B cell (primary cell): ENCODE measurements around the gene MYBPC3. TPM values are rescaled to one million over a fixed set of nuclear protein-coding genes. Genes with fewer than 3 reads are reported as not detected.
A peak's percentile ranks its signal among the peaks of the same experiment; 100 is the strongest.

Source experiments
- ATAC-seq: fragments of 200-7000 bp; cut with Tn5 transposase; one replicate; pipeline ENCODE4 v1.10.0; 2021; ENCODE audit warnings: low read depth, mild to moderate bottlenecking, moderate number of reproducible peaks, moderate library complexity
- CTCF ChIA-PET: fragments of 350-600 bp; sonication (Branson Sonifier 250); formaldehyde crosslinking; loops from one replicate; lab custom pipeline; 2021; ENCODE audit warnings: antibody characterized with exemption, inconsistent platforms; lab: Charles Lee
- POLR2A ChIA-PET: fragments of 350-600 bp; sonication (Branson Sonifier 250); formaldehyde crosslinking; loops from one replicate; lab custom pipeline; 2021; ENCODE audit warnings: antibody characterized with exemption; lab: Charles Lee
- DNase-seq: peaks from one replicate; pipeline ENCODE4 v3.0.0; 2013
- H2AFZ ChIP-seq: 2 replicates; pipeline ENCODE4 v1.6.1; 2012; ENCODE audit warnings: mild to moderate bottlenecking, low read depth, low read length; ENCODE audit not compliant: insufficient read depth, poor library complexity, severe bottlenecking
- H3K27ac ChIP-seq, 2 donors: 1 replicate in 1 of 2; 2 replicates in 1 of 2; pipeline ENCODE4 v1.5.1; 2012 to 2013; ENCODE audit warnings: low read length in 2 of 2, mild to moderate bottlenecking in 2 of 2, moderate library complexity in 1 of 2
- H3K27me3 ChIP-seq, 4 experiments: fragments of 200-600 bp in 1 of 4; sonication (generic) in 1 of 4; replicated peaks in 1 of 4; 1 replicate in 2 of 4; 2 replicates in 2 of 4; pipeline versions ENCODE4 v1.6.1 to v1.7.0; 2013 to 2016; ENCODE audit warnings: low read length in 3 of 4, mild to moderate bottlenecking in 2 of 4, mixed read lengths in 1 of 4, moderate library complexity in 1 of 4; ENCODE audit not compliant: insufficient read depth in 4 of 4, control insufficient read depth in 3 of 4; ENCODE audit errors: control extremely low read depth in 1 of 4
- H3K36me3 ChIP-seq, 2 experiments: replicated peaks in 1 of 2; 1 replicate in 1 of 2; 2 replicates in 1 of 2; pipeline versions ENCODE4 v1.6.1 to v1.7.1; 2013; ENCODE audit warnings: low read length in 1 of 2; ENCODE audit not compliant: insufficient read depth in 2 of 2, control insufficient read depth in 1 of 2; ENCODE audit errors: control extremely low read depth in 1 of 2, extremely low read depth in 1 of 2
- H3K4me1 ChIP-seq, 2 donors: fragments of 200-600 bp in 1 of 2; sonication (generic) in 1 of 2; 1 replicate in 1 of 2; 2 replicates in 1 of 2; pipeline versions ENCODE4 v1.5.1 to v1.6.1; 2013 to 2017; ENCODE audit warnings: low read length in 2 of 2; ENCODE audit not compliant: control insufficient read depth in 2 of 2, insufficient read depth in 2 of 2
- H3K4me2 ChIP-seq: replicated peaks from 2 replicates; pipeline ENCODE3; 2012; ENCODE audit warnings: mild to moderate bottlenecking, low read depth, low read length; ENCODE audit not compliant: poor library complexity, severe bottlenecking
- H3K4me3 ChIP-seq, 5 experiments: fragments of 200-600 bp in 1 of 5; sonication (generic) in 1 of 5; 1 replicate in 3 of 5; 2 replicates in 2 of 5; pipeline versions ENCODE4 v1.5.1 to v1.7.0; 2011 to 2016; ENCODE audit warnings: low read length in 4 of 5, mild to moderate bottlenecking in 4 of 5, low read depth in 2 of 5, control low read depth in 1 of 5, moderate library complexity in 1 of 5; ENCODE audit not compliant: insufficient read depth in 1 of 5; ENCODE audit errors: control extremely low read depth in 1 of 5, extremely low read depth in 1 of 5
- H3K79me2 ChIP-seq: fragments of 200-600 bp; sonication (generic); one replicate; pipeline ENCODE4 v1.6.0; 2016; ENCODE audit warnings: low read length; ENCODE audit not compliant: control insufficient read depth, insufficient read depth
- H3K9ac ChIP-seq: fragments of 200-600 bp; sonication (generic); 2 replicates; pipeline ENCODE4 v1.6.1; 2017; ENCODE audit warnings: mild to moderate bottlenecking, low read length, moderate library complexity
- H3K9me3 ChIP-seq, 3 donors: one replicate each; pipeline versions ENCODE4 v1.6.1 to v1.7.1; 2013; ENCODE audit warnings: low read length in 2 of 3; ENCODE audit not compliant: control insufficient read depth in 2 of 3, insufficient read depth in 1 of 3; ENCODE audit errors: control extremely low read depth in 1 of 3
- H4K20me1 ChIP-seq: 2 replicates; pipeline ENCODE4 v1.6.0; 2012; ENCODE audit warnings: mild to moderate bottlenecking, low read length; ENCODE audit not compliant: insufficient read depth, control insufficient read depth, poor library complexity, severe bottlenecking
- H3K27ac Mint-ChIP-seq: one replicate; pipeline ENCODE4 v1.8.0; 2021; ENCODE audit warnings: mixed read lengths
- H3K27me3 Mint-ChIP-seq: one replicate; pipeline ENCODE4 v1.8.0; 2021; ENCODE audit warnings: mixed read lengths
- H3K4me1 Mint-ChIP-seq: one replicate; pipeline ENCODE4 v1.8.0; 2021; ENCODE audit warnings: mixed read lengths
- H3K4me3 Mint-ChIP-seq: one replicate; pipeline ENCODE4 v1.8.0; 2021; ENCODE audit warnings: mixed read lengths
- H3K9me3 Mint-ChIP-seq: one replicate; pipeline ENCODE4 v1.8.0; 2022; ENCODE audit warnings: mixed read lengths; ENCODE audit not compliant: insufficient read depth
- CTCF ChIP-seq: fragments of 200-600 bp; IDR thresholded peaks from one replicate; pipeline ENCODE4 v1.8.0; 2022; ENCODE audit warnings: antibody characterized with exemption, mild to moderate bottlenecking
- EZH2 ChIP-seq: IDR thresholded peaks from 2 replicates; pipeline ENCODE4 v1.6.1; 2012; ENCODE audit warnings: borderline replicate concordance, low read depth, mild to moderate bottlenecking, moderate library complexity, low read length; ENCODE audit not compliant: insufficient read depth, poor library complexity, severe bottlenecking
- WGBS: methylation state at CpG from one replicate; pipeline ENCODE4 v1.1.5; 2013; ENCODE audit warnings: missing lambda C conversion rate; ENCODE audit not compliant: insufficient coverage; 5-methylcytosine and 5-hydroxymethylcytosine counted together
- intact Hi-C: fragments of 100-400 bp; cut with micrococcal nuclease; formaldehyde crosslinking; loops from one replicate; pipeline ENCODE4 v1.10.0; 2022
- polyA plus RNA-seq: library from polyadenylated mRNA; depleted of rRNA; stranded (reverse); fragments of >200 nt; gene quantifications from 2 replicates; pipeline ENCODE4 v1.2.3, GENCODE V29; 2012
- total RNA-seq, 2 donors: library from RNA; stranded (reverse); fragments of 120-200 nt in 1 of 2; gene quantifications; 1 replicate in 1 of 2; 2 replicates in 1 of 2; pipeline versions ENCODE4 v1.2.3 to v1.2.4, GENCODE V29; 2013 to 2022

The MYBPC3 gene
- total and polyA plus RNA-seq, 2 donors (not counting 1 experiment from before 2014, with no cell fraction given) = 0.67 to 1.4 TPM

GRCh38 chr11:47327949-47328348, 24.6 kb downstream of the MYBPC3 start:
- no peak for DNase-seq
- Mint-ChIP-seq H3K27me3 (no peaks in the 10 kb centered on the region), H3K9me3 (no peaks in the 10 kb centered on the region), H3K27ac (peak overlapping the region; percentile 81), H3K4me3 (no peak overlapping the region), H3K4me1 (peaks cover 14% of the 10 kb centered on the region)
- TF ChIP-seq CTCF = no peak
- no peak for TF ChIP-seq EZH2
- H3K9ac ChIP-seq = no peak overlapping the region
- peaks cover 0 to 16% of the 10 kb centered on the region in 2 donors for H3K4me1 ChIP-seq
- no peaks in the 10 kb centered on the region for H3K27me3 ChIP-seq
- intact Hi-C loops = loop anchor here (1.0 to 10.0 kb wide), 3 partner anchors 47 to 98 kb away; partner anchors contain the start of genes PSMC3, SLC39A13 and SPI1
- H3K9me3 ChIP-seq = no peaks in the 10 kb centered on the region
- H3K79me2 ChIP-seq = no peaks in the 10 kb centered on the region
- 100% methylated on average over 1 of the region's 5 CpGs for WGBS
- H3K36me3 ChIP-seq = peaks cover 1 to 55% of the 10 kb centered on the region in 2 experiments
- ATAC-seq = no peak
- CTCF ChIA-PET = interaction anchor here (2.5 kb wide), 1 partner anchor 84 kb away, joined by 25 read pairs; no protein-coding TSS in a partner anchor
- POLR2A ChIA-PET = no interaction called here
- peak overlapping the region; percentile 29 for H3K4me2 ChIP-seq
- H4K20me1 ChIP-seq = no peaks in the 10 kb centered on the region
- H2AFZ ChIP-seq = no peak overlapping the region
- H3K27ac ChIP-seq = peak overlapping the region; percentile 18 to 29
- H3K4me3 ChIP-seq = no peak overlapping the region

- Histone ChIP-seq H4K20me1 (no peaks in the 10 kb centered on the region), H3K27ac (no peak overlapping the region), H3K4me2 (no peak overlapping the region), H3K4me3 (no peak overlapping the region), H3K79me2 (no peaks in the 10 kb centered on the region), H2AFZ (no peak overlapping the region), H3K27me3 (no peaks in the 10 kb centered on the region), H3K9me3 (no peaks in the 10 kb centered on the region), H3K36me3 (peaks cover 1 to 62% of the 10 kb centered on the region in 2 experiments), H3K9ac (no peak overlapping the region), H3K4me1 (peaks cover 0 to 16% of the 10 kb centered on the region in 2 donors)
- no peaks in the 10 kb centered on the region for H3K27me3 Mint-ChIP-seq
- TF ChIP-seq CTCF (no peak), EZH2 (no peak)
- ATAC-seq (no peak), DNase-seq (no peak)
- POLR2A ChIA-PET = no interaction called here
- no peak overlapping the region for H3K27ac Mint-ChIP-seq
- intact Hi-C loops = loop anchor here (10.0 kb wide), 1 partner anchor 48 kb away; the partner anchor contains the start of gene SPI1
- CTCF ChIA-PET = interaction anchor here (2.5 kb wide), 1 partner anchor 85 kb away, joined by 25 read pairs; no protein-coding TSS in a partner anchor
- 96% methylated on average over 13 of the region's 13 CpGs for WGBS
- no peak overlapping the region for H3K4me3 Mint-ChIP-seq
- H3K9me3 Mint-ChIP-seq = no peaks in the 10 kb centered on the region
- peaks cover 14% of the 10 kb centered on the region for H3K4me1 Mint-ChIP-seq
These were observed 25.5 kb downstream of the MYBPC3 start for GRCh38 chr11:47327025-47327424.
